HEK293 (cell line): ENCODE results near the gene IGF2BP2.

ENCODE experiments used
- ZBTB7A ChIP-seq: fragments of 450-650 bp; formaldehyde crosslinking; IDR thresholded peaks from 2 replicates; pipeline ENCODE4 v1.5.1; 2016; ENCODE audit warnings: low read depth, missing biosample characterization, missing genetic modification characterization
- ZNF23 ChIP-seq: fragments of 450-650 bp; formaldehyde crosslinking; IDR thresholded peaks from 2 replicates; pipeline ENCODE4 v1.5.1; 2016; ENCODE audit warnings: missing biosample characterization, missing genetic modification characterization, borderline replicate concordance
- ZNF350 ChIP-seq: fragments of 450-650 bp; formaldehyde crosslinking; IDR thresholded peaks from 2 replicates; pipeline ENCODE4 v1.5.0; 2017; ENCODE audit warnings: missing biosample characterization, mild to moderate bottlenecking, missing genetic modification characterization
- TF ChIP-seq, protein P1 (sequence below): fragments of 450-650 bp; formaldehyde crosslinking; IDR thresholded peaks from 2 replicates; pipeline ENCODE4 v1.5.1; 2016; ENCODE audit warnings: missing biosample characterization, missing genetic modification characterization
- TF ChIP-seq, protein P2 (sequence below): fragments of 450-650 bp; formaldehyde crosslinking; IDR thresholded peaks from 2 replicates; pipeline ENCODE4 v1.5.1; 2016; ENCODE audit warnings: missing biosample characterization, missing genetic modification characterization
- TF ChIP-seq, protein P3 (sequence below): fragments of 450-650 bp; formaldehyde crosslinking; IDR thresholded peaks from 2 replicates; pipeline ENCODE4 v1.5.1; 2016; ENCODE audit warnings: missing biosample characterization, missing genetic modification characterization

DNA sequence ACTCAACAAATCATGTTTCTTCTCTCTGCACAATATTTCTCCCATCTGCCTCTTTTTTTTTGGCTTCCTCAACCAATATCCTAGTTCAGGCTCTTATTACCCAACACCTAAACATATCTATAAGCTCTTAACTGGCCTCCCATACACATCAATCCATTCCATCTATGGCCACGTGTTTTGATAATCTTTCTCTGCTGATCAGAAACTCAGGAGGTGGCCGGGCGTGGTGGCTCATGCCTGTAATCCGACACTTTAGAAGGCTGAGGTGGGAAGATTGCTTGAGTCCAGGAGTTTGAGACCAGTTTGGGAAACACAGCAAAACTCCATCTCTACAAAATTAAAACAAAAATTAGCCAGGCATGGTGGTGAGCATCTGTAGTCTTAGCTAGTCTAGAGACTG, 68.4 kb downstream of the IGF2BP2 start:
- TF ChIP-seq, protein P1, sequence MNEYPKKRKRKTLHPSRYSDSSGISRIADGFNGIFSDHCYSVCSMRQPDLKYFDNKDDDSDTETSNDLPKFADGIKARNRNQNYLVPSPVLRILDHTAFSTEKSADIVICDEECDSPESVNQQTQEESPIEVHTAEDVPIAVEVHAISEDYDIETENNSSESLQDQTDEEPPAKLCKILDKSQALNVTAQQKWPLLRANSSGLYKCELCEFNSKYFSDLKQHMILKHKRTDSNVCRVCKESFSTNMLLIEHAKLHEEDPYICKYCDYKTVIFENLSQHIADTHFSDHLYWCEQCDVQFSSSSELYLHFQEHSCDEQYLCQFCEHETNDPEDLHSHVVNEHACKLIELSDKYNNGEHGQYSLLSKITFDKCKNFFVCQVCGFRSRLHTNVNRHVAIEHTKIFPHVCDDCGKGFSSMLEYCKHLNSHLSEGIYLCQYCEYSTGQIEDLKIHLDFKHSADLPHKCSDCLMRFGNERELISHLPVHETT (tag by site-specific recombination) = no peak
- TF ChIP-seq ZNF350 (tag by site-specific recombination) (no peak), ZBTB7A (tag by site-specific recombination) (no peak), ZNF23 (tag by site-specific recombination) (no peak)
- TF ChIP-seq, protein P2, sequence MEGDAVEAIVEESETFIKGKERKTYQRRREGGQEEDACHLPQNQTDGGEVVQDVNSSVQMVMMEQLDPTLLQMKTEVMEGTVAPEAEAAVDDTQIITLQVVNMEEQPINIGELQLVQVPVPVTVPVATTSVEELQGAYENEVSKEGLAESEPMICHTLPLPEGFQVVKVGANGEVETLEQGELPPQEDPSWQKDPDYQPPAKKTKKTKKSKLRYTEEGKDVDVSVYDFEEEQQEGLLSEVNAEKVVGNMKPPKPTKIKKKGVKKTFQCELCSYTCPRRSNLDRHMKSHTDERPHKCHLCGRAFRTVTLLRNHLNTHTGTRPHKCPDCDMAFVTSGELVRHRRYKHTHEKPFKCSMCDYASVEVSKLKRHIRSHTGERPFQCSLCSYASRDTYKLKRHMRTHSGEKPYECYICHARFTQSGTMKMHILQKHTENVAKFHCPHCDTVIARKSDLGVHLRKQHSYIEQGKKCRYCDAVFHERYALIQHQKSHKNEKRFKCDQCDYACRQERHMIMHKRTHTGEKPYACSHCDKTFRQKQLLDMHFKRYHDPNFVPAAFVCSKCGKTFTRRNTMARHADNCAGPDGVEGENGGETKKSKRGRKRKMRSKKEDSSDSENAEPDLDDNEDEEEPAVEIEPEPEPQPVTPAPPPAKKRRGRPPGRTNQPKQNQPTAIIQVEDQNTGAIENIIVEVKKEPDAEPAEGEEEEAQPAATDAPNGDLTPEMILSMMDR (tag by site-specific recombination) = no peak
- TF ChIP-seq, protein P3, sequence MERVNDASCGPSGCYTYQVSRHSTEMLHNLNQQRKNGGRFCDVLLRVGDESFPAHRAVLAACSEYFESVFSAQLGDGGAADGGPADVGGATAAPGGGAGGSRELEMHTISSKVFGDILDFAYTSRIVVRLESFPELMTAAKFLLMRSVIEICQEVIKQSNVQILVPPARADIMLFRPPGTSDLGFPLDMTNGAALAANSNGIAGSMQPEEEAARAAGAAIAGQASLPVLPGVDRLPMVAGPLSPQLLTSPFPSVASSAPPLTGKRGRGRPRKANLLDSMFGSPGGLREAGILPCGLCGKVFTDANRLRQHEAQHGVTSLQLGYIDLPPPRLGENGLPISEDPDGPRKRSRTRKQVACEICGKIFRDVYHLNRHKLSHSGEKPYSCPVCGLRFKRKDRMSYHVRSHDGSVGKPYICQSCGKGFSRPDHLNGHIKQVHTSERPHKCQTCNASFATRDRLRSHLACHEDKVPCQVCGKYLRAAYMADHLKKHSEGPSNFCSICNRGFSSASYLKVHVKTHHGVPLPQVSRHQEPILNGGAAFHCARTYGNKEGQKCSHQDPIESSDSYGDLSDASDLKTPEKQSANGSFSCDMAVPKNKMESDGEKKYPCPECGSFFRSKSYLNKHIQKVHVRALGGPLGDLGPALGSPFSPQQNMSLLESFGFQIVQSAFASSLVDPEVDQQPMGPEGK (tag by site-specific recombination) = no peak
